SK-N-SH (cell line): ENCODE data around the gene CT47A1.

Source experiments
- MXI1 ChIP-seq: IDR thresholded peaks from 2 replicates; pipeline ENCODE4 v1.6.1; 2012; ENCODE audit warnings: mild to moderate bottlenecking, low read depth, low read length, improper control_type of control experiment
- POLR2AphosphoS5 ChIP-seq: IDR thresholded peaks from 2 replicates; pipeline ENCODE4 v1.6.1; 2012; ENCODE audit warnings: low read depth, low read length
- RXRA ChIP-seq: IDR thresholded peaks from 2 replicates; pipeline ENCODE4 v1.4.0; 2012; ENCODE audit warnings: low read depth, mild to moderate bottlenecking, borderline replicate concordance
- TEAD4 ChIP-seq: IDR thresholded peaks from 2 replicates; pipeline ENCODE4 v1.4.0; 2012; ENCODE audit warnings: mild to moderate bottlenecking, borderline replicate concordance; ENCODE audit not compliant: insufficient read depth
- TF ChIP-seq, protein P1 (sequence below): IDR thresholded peaks from 2 replicates; pipeline ENCODE4 v1.4.0; 2012; ENCODE audit warnings: low read depth
- TF ChIP-seq, protein P2 (sequence below): fragments of 200-600 bp; sonication (generic); IDR thresholded peaks from 2 replicates; pipeline ENCODE4 v1.6.1; 2017; ENCODE audit warnings: antibody characterized with exemption, mild to moderate bottlenecking, moderate library complexity

DNA sequence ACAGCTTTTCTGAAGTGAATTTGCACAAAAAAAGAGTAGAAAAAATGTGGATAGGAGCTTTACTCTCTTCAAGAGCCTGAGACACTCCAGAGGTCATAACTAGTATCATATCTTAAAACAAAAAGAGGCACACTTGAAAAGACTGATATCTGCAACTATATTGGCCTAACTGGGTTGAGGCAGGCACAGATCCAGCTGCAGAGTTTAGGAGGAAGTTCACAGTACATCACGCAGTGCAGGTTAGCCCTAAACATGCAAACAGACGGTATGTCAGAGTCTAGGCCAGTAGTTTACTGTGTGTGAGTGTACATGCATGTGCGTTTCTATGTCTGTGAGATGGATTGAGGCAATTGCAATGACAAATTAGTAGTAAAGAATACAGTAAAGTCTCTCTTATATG is 24.2 kb upstream of the CT47A1 start:
- TF ChIP-seq TEAD4 (no peak), MXI1 (no peak), POLR2AphosphoS5 (no peak), RXRA (no peak)
- TF ChIP-seq, protein P1, sequence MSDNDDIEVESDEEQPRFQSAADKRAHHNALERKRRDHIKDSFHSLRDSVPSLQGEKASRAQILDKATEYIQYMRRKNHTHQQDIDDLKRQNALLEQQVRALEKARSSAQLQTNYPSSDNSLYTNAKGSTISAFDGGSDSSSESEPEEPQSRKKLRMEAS = no peak
- TF ChIP-seq, protein P2, sequence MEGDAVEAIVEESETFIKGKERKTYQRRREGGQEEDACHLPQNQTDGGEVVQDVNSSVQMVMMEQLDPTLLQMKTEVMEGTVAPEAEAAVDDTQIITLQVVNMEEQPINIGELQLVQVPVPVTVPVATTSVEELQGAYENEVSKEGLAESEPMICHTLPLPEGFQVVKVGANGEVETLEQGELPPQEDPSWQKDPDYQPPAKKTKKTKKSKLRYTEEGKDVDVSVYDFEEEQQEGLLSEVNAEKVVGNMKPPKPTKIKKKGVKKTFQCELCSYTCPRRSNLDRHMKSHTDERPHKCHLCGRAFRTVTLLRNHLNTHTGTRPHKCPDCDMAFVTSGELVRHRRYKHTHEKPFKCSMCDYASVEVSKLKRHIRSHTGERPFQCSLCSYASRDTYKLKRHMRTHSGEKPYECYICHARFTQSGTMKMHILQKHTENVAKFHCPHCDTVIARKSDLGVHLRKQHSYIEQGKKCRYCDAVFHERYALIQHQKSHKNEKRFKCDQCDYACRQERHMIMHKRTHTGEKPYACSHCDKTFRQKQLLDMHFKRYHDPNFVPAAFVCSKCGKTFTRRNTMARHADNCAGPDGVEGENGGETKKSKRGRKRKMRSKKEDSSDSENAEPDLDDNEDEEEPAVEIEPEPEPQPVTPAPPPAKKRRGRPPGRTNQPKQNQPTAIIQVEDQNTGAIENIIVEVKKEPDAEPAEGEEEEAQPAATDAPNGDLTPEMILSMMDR = no peak
